A549 treated with Hydrocortisone at 1 μM for 4 hours (cell line): ENCODE data around the gene SNN. TPM values are rescaled to one million over a fixed set of nuclear protein-coding genes. Genes with fewer than 3 reads are reported as not detected.

ENCODE experiments used
- total RNA-seq: library from RNA; stranded (reverse); fragments of 200-300 nt; extraction: Qiagen RNA extraction; gene quantifications from 5 replicates; pipeline ENCODE4 v1.2.3, GENCODE V29; 2022

Gene SNN
- 18.4 to 21.7 TPM (median 20.5 TPM) in 5 replicates for total RNA-seq

GRCh38 chr16:11667824-11668622 is at the start of gene SNN:
SNN (plus strand) TSS chr16:11668455; CDS start chr16:11676060, 7,605 bp downstream.

Other genes starting within 250 kb of the SNN start
- gene LITAF, start 81.5 kb upstream of the SNN start, total RNA-seq = 179 to 192 TPM (median 186 TPM) in 5 replicates
- 37.4 to 42.8 TPM (median 41.0 TPM) in 5 replicates for gene TXNDC11, start 74.4 kb downstream of the SNN start, total RNA-seq
- gene ZC3H7A, start 128.8 kb downstream of the SNN start, total RNA-seq = 25.5 to 36.7 TPM (median 26.2 TPM) in 5 replicates
- gene RSL1D1, start 183.1 kb downstream of the SNN start, total RNA-seq = 207 to 267 TPM (median 229 TPM) in 5 replicates
- 170 to 227 TPM (median 179 TPM) in 5 replicates for gene GSPT1, start 247.5 kb downstream of the SNN start, total RNA-seq